ENCODE results near the gene PHKG1.
A peak's percentile ranks its signal among the peaks of the same experiment; 100 is the strongest.
"Not testable (repeated sequence)": the region's sequence is repeated elsewhere in the genome, so short reads cannot be mapped to it uniquely, and the experiment has no call there.

Gene PHKG1

DNA sequence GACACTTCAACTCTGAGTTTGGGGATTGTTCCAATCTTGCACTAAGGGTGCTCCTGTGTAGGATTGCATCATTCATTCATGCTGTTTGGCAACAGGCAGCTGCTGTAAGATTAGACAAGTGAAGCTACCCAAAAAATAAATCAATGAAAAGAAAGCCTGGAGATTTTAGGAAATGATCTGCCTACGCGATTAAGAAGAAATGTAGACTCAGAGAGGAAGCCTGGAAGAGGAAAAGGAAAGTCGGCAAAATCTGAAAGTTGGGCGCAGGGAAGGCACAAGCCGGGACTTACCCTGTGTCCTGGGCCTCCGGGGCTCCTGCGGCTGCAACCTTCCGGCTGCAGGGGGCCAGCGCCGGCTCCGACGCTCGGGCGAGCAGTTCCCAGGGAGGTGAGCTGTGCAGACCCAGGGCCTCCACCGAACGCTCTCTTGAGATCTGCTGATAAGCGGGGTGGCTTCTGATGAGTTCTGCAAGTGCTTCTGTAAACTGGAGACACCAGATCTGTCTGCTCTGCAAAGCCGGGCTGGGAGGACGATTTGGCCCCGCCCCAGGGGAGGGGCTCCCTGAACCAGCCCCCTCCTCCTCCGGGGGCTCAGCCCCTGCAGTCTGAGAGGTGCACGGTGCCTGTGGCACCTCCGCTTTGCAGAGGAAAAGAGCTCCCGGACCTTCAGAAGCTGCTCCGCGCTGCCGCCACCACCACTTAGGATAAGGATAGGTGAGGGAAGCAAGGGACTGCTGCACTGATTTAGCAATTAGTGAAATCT, 58.9 kb downstream of the PHKG1 start:
- peak; percentile 76 for DNase-seq

GRCh38 chr7:56032578-56032977, 60.2 kb downstream of the PHKG1 start:
- DNase-seq = not testable (repeated sequence)

GRCh38 chr7:56031556-56031955, 61.2 kb downstream of the PHKG1 start:
- not testable (repeated sequence) for DNase-seq

- no peak for DNase-seq
Measured at GRCh38 chr7:56030340-56030739, 62.4 kb downstream of the PHKG1 start.
